ENCODE results near the gene UBLCP1. TPM values are rescaled to one million over a fixed set of nuclear protein-coding genes. Genes with fewer than 3 reads are reported as not detected.

Gene UBLCP1
- total and polyA plus RNA-seq, 2 of the 13 experiments (the other 11 are each of a cell fraction or from before 2014, with no cell fraction given) = 6.5 to 12.6 TPM

DNA sequence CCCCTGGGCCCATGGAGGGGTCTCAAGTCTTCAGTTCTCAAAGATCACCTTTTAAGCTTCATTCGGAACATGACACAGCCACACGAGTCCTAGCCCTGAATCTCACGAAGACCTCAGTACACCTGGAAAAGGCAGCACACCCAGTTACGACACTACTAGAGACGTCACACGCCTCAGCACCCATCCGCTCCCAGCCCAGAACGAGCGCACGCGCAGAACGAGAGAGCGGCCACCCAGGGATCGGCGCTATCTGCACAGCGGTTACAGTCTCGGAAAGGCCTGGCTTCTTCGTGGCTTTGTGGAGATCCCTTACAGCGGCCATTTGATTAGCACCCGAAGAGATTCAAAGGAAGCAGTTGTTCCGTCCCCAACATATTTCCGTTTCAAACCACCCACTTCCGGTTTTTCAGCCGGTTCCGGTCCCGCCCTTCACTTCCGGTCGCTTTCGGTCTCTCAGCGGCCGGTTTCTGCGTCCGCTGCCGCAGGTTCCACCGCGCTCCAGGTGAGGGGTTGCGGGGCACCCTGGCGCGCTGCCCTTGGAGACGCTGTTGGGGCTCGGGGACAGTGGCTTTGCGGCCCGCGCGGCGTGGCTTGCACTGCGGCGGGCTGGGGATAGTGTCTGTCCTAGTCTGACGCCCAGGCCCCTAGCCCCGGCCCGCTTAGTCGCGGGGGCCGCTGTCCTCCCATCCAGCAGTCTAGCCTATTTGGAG is at the start of gene UBLCP1 (continued):
- no peak for TF ChIP-seq NCOA5 (CRISPR knock-in tag; IDR thresholded peaks at IDR 0.05)
- TF ChIP-seq, protein P1, sequence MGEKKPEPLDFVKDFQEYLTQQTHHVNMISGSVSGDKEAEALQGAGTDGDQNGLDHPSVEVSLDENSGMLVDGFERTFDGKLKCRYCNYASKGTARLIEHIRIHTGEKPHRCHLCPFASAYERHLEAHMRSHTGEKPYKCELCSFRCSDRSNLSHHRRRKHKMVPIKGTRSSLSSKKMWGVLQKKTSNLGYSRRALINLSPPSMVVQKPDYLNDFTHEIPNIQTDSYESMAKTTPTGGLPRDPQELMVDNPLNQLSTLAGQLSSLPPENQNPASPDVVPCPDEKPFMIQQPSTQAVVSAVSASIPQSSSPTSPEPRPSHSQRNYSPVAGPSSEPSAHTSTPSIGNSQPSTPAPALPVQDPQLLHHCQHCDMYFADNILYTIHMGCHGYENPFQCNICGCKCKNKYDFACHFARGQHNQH (CRISPR knock-in tag; IDR thresholded peaks at IDR 0.05) = peak; percentile 60
- no peak for TF ChIP-seq TCF7 (IDR thresholded peaks at IDR 0.05; ENCODE audit: low read depth)
- TF ChIP-seq MTA3 (CRISPR knock-in tag; IDR thresholded peaks at IDR 0.05) = no peak
- no peak for TF ChIP-seq ZNF354B (CRISPR knock-in tag; IDR thresholded peaks at IDR 0.05)
- peak; percentile 77 for TF ChIP-seq NR2C2 (CRISPR knock-in tag; IDR thresholded peaks at IDR 0.05; ENCODE audit: borderline replicate concordance)
- TF ChIP-seq, protein P2, sequence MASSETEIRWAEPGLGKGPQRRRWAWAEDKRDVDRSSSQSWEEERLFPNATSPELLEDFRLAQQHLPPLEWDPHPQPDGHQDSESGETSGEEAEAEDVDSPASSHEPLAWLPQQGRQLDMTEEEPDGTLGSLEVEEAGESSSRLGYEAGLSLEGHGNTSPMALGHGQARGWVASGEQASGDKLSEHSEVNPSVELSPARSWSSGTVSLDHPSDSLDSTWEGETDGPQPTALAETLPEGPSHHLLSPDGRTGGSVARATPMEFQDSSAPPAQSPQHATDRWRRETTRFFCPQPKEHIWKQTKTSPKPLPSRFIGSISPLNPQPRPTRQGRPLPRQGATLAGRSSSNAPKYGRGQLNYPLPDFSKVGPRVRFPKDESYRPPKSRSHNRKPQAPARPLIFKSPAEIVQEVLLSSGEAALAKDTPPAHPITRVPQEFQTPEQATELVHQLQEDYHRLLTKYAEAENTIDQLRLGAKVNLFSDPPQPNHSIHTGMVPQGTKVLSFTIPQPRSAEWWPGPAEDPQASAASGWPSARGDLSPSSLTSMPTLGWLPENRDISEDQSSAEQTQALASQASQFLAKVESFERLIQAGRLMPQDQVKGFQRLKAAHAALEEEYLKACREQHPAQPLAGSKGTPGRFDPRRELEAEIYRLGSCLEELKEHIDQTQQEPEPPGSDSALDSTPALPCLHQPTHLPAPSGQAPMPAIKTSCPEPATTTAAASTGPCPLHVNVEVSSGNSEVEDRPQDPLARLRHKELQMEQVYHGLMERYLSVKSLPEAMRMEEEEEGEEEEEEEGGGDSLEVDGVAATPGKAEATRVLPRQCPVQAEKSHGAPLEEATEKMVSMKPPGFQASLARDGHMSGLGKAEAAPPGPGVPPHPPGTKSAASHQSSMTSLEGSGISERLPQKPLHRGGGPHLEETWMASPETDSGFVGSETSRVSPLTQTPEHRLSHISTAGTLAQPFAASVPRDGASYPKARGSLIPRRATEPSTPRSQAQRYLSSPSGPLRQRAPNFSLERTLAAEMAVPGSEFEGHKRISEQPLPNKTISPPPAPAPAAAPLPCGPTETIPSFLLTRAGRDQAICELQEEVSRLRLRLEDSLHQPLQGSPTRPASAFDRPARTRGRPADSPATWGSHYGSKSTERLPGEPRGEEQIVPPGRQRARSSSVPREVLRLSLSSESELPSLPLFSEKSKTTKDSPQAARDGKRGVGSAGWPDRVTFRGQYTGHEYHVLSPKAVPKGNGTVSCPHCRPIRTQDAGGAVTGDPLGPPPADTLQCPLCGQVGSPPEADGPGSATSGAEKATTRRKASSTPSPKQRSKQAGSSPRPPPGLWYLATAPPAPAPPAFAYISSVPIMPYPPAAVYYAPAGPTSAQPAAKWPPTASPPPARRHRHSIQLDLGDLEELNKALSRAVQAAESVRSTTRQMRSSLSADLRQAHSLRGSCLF (CRISPR knock-in tag; IDR thresholded peaks at IDR 0.05; ENCODE audit: borderline replicate concordance) = no peak
- TF ChIP-seq PHF8 (CRISPR knock-in tag; IDR thresholded peaks at IDR 0.05) = peak; percentile 99
- TF ChIP-seq, protein P3, sequence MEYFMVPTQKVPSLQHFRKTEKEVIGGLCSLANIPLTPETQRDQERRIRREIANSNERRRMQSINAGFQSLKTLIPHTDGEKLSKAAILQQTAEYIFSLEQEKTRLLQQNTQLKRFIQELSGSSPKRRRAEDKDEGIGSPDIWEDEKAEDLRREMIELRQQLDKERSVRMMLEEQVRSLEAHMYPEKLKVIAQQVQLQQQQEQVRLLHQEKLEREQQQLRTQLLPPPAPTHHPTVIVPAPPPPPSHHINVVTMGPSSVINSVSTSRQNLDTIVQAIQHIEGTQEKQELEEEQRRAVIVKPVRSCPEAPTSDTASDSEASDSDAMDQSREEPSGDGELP (IDR thresholded peaks at IDR 0.05; ENCODE audit: borderline replicate concordance, low read depth) = peak; percentile 86; the same call in 1 of the 2 replicates
- no peak for TF ChIP-seq NR3C1 (CRISPR knock-in tag; IDR thresholded peaks at IDR 0.05)
- no peak for TF ChIP-seq RAD51 (IDR thresholded peaks at IDR 0.05; ENCODE audit: borderline replicate concordance)
- no peak for TF ChIP-seq ZNF747 (CRISPR knock-in tag; IDR thresholded peaks at IDR 0.05; ENCODE audit: borderline replicate concordance)
- peak; percentile 38; the same call in 1 of the 2 replicates for TF ChIP-seq ZNF615 (CRISPR knock-in tag; IDR thresholded peaks at IDR 0.05; ENCODE audit: borderline replicate concordance)
- TF ChIP-seq, protein P4, sequence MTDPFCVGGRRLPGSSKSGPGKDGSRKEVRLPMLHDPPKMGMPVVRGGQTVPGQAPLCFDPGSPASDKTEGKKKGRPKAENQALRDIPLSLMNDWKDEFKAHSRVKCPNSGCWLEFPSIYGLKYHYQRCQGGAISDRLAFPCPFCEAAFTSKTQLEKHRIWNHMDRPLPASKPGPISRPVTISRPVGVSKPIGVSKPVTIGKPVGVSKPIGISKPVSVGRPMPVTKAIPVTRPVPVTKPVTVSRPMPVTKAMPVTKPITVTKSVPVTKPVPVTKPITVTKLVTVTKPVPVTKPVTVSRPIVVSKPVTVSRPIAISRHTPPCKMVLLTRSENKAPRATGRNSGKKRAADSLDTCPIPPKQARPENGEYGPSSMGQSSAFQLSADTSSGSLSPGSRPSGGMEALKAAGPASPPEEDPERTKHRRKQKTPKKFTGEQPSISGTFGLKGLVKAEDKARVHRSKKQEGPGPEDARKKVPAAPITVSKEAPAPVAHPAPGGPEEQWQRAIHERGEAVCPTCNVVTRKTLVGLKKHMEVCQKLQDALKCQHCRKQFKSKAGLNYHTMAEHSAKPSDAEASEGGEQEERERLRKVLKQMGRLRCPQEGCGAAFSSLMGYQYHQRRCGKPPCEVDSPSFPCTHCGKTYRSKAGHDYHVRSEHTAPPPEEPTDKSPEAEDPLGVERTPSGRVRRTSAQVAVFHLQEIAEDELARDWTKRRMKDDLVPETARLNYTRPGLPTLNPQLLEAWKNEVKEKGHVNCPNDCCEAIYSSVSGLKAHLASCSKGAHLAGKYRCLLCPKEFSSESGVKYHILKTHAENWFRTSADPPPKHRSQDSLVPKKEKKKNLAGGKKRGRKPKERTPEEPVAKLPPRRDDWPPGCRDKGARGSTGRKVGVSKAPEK (CRISPR knock-in tag; IDR thresholded peaks at IDR 0.05; ENCODE audit: borderline replicate concordance) = no peak
- TF ChIP-seq, protein P5, sequence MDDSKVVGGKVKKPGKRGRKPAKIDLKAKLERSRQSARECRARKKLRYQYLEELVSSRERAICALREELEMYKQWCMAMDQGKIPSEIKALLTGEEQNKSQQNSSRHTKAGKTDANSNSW (CRISPR knock-in tag; IDR thresholded peaks at IDR 0.05; ENCODE audit: borderline replicate concordance) = no peak; the same call in 1 of the 2 replicates
- TF ChIP-seq ZNF337 (CRISPR knock-in tag; IDR thresholded peaks at IDR 0.05; ENCODE audit: borderline replicate concordance, low read depth) = peak; percentile 54; the same call in 1 of the 2 replicates
- TF ChIP-seq ZNF652 (CRISPR knock-in tag; IDR thresholded peaks at IDR 0.05; ENCODE audit: borderline replicate concordance, low read depth) = no peak
- TF ChIP-seq ZBTB42 (CRISPR knock-in tag; IDR thresholded peaks at IDR 0.05) = 0 out of 2 replicates have a peak, but pooled peaks have one; percentile 18
- TF ChIP-seq FOXA1 (IDR thresholded peaks at IDR 0.05) = no peak
- TF ChIP-seq FOXA1 (CRISPR knock-in tag; IDR thresholded peaks at IDR 0.05) = no peak
